OCI-LY7 (cell line): ENCODE data around the gene TMTC1. TPM values are rescaled to one million over a fixed set of nuclear protein-coding genes. Genes with fewer than 3 reads are reported as not detected.

Experiments used
- BruUV-seq: library from RNA; stranded (reverse); fragments of 400-500 nt; replicated peaks from 2 replicates; lab custom pipeline; 2021; lab: Mats Ljungman, UMichigan
- CTCF ChIA-PET: fragments of 300-600 bp; sonication (Branson Sonifier 250); formaldehyde crosslinking; loops from one replicate; lab custom pipeline; 2022; ENCODE audit warnings: antibody characterized with exemption; ENCODE audit not compliant: unreplicated experiment; lab: Charles Lee
- POLR2A ChIA-PET: fragments of 300-600 bp; sonication (Branson Sonifier 250); formaldehyde crosslinking; loops from one replicate; lab custom pipeline; 2022; ENCODE audit warnings: antibody characterized with exemption; lab: Charles Lee
- DNase-seq: peaks from one replicate; pipeline ENCODE4 v3.0.0-alpha.2; 2015; ENCODE audit warnings: low spot score
- H2AFZ ChIP-seq: fragments of 200-600 bp; sonication (generic), shearing (Covaris generic); 2 replicates; pipeline ENCODE4 v1.6.1; 2014; ENCODE audit warnings: mild to moderate bottlenecking, antibody characterized with exemption, low read length, moderate library complexity
- H3K27ac ChIP-seq: fragments of 200-600 bp; sonication (generic); 2 replicates; pipeline ENCODE4 v1.5.1; 2014; ENCODE audit warnings: mixed run types, low read depth, mild to moderate bottlenecking, moderate library complexity, low read length, inconsistent platforms; ENCODE audit not compliant: poor library complexity, severe bottlenecking
- H3K36me3 ChIP-seq: fragments of 200-600 bp; sonication (generic); 2 replicates; pipeline ENCODE4 v1.6.1; 2014; ENCODE audit warnings: mild to moderate bottlenecking, antibody characterized with exemption, low read length, moderate library complexity, mixed read lengths; ENCODE audit not compliant: insufficient read depth
- H3K4me1 ChIP-seq: fragments of 200-600 bp; sonication (generic); 2 replicates; pipeline ENCODE4 v1.5.1; 2014; ENCODE audit warnings: mild to moderate bottlenecking, low read length; ENCODE audit not compliant: insufficient read depth, poor library complexity, severe bottlenecking
- H3K4me2 ChIP-seq: fragments of 200-600 bp; sonication (generic); 2 replicates; pipeline ENCODE4 v1.6.1; 2014; ENCODE audit warnings: mild to moderate bottlenecking, low read length
- H3K4me3 ChIP-seq: fragments of 200-600 bp; sonication (generic); 2 replicates; pipeline ENCODE4 v1.5.1; 2014; ENCODE audit warnings: mild to moderate bottlenecking, low read depth, low read length; ENCODE audit not compliant: poor library complexity, severe bottlenecking
- H3K79me2 ChIP-seq: fragments of 200-600 bp; sonication (generic); 2 replicates; pipeline ENCODE4 v1.6.1; 2016; ENCODE audit warnings: low read depth, mild to moderate bottlenecking, low read length, moderate library complexity, mixed read lengths; ENCODE audit not compliant: insufficient read depth
- H3K9me2 ChIP-seq: fragments of 200-600 bp; sonication (generic); 2 replicates; pipeline ENCODE4 v1.6.1; 2016; ENCODE audit warnings: mild to moderate bottlenecking, low read length, mixed read lengths; ENCODE audit not compliant: insufficient read depth
- H3K9me3 ChIP-seq: fragments of 200-600 bp; sonication (generic); 2 replicates; pipeline ENCODE4 v1.6.1; 2014; ENCODE audit warnings: mild to moderate bottlenecking, mixed run types, low read length, mixed read lengths
- H4K20me1 ChIP-seq: fragments of 200-600 bp; sonication (generic); 2 replicates; pipeline ENCODE4 v1.6.1; 2014; ENCODE audit warnings: mild to moderate bottlenecking, antibody characterized with exemption, low read length, moderate library complexity, mixed read lengths; ENCODE audit not compliant: insufficient read depth
- CTCF ChIP-seq: fragments of 200-600 bp; sonication (generic); conservative IDR thresholded peaks from 2 replicates; pipeline ENCODE4 v1.5.1; 2014; ENCODE audit warnings: mild to moderate bottlenecking, antibody characterized with exemption, low read length, moderate library complexity, mixed read lengths
- EZH2phosphoT487 ChIP-seq: fragments of 200-600 bp; sonication (generic); IDR thresholded peaks from 2 replicates; pipeline ENCODE4 v1.6.1; 2018; ENCODE audit warnings: low read depth, borderline replicate concordance, mild to moderate bottlenecking, mixed run types, antibody characterized with exemption, low read length, moderate library complexity, mixed read lengths
- intact Hi-C: fragments of 100-400 bp; cut with micrococcal nuclease; formaldehyde crosslinking; loops from one replicate; pipeline ENCODE4 v1.10.0; 2022; ENCODE audit not compliant: unreplicated experiment
- total RNA-seq, 2 experiments: library from RNA; depleted of rRNA in 1 of 2; stranded (reverse); fragments of >200 nt in 1 of 2; shearing (Covaris generic) in 1 of 2; gene quantifications; 2 replicates each; pipeline ENCODE4 v1.2.3, GENCODE V29; 2014 to 2022

Gene TMTC1
- total RNA-seq, 2 experiments from 2014 or later = not detected

DNA sequence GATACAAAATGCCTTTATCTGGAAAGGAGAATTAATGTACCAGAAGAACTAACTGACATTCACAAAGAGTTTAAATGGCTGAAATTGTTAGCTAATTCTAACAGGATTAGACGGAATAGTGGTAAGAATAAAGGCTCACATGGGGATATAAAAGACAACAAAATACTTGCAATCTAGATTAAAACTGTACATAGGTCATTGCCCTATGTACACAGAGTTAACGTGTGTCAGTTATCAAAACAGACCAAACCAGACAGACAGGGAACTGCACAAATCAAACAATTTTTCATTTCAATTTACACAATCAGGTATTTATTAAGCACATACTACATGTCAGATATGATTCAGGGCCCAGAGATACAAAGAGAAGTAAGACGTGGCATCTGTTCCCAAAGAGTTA is 12.6 kb downstream of the TMTC1 start:
- no peaks in the 10 kb centered on the region for H3K9me3 ChIP-seq
- DNase-seq = no peak
- H3K9me2 ChIP-seq = no peaks in the 10 kb centered on the region
- no peaks in the 10 kb centered on the region for H3K79me2 ChIP-seq
- no peak overlapping the region for H3K4me3 ChIP-seq
- no TSS peak for BruUV-seq
- no peak overlapping the region for H3K27ac ChIP-seq
- H3K4me2 ChIP-seq = no peak overlapping the region
- H2AFZ ChIP-seq = no peak overlapping the region
- ChIA-PET CTCF (no interaction called here), POLR2A (interaction anchor here (0.6 kb wide), 1 partner anchor 121 kb away, joined by 3 read pairs; no protein-coding TSS in a partner anchor)
- no peaks in the 10 kb centered on the region for H3K4me1 ChIP-seq
- intact Hi-C loops = no loop called here
- no peaks in the 10 kb centered on the region for H3K36me3 ChIP-seq
- no peaks in the 10 kb centered on the region for H4K20me1 ChIP-seq
- TF ChIP-seq CTCF (no peak), EZH2phosphoT487 (no peak)

GRCh38 chr12:29769162-29769858 is 14.4 kb downstream of the TMTC1 start:
- TF ChIP-seq CTCF (no peak), EZH2phosphoT487 (no peak)
- Histone ChIP-seq H3K9me2 (no peaks in the 10 kb centered on the region), H3K79me2 (no peaks in the 10 kb centered on the region), H3K4me1 (no peaks in the 10 kb centered on the region), H3K4me2 (no peak overlapping the region), H3K36me3 (no peaks in the 10 kb centered on the region), H4K20me1 (no peaks in the 10 kb centered on the region), H2AFZ (no peak overlapping the region), H3K27ac (no peak overlapping the region), H3K4me3 (no peak overlapping the region), H3K9me3 (no peaks in the 10 kb centered on the region)
- ChIA-PET CTCF (no interaction called here), POLR2A (no interaction called here)
- intact Hi-C loops = no loop called here
- no peak for DNase-seq
- BruUV-seq = no TSS peak

DNA sequence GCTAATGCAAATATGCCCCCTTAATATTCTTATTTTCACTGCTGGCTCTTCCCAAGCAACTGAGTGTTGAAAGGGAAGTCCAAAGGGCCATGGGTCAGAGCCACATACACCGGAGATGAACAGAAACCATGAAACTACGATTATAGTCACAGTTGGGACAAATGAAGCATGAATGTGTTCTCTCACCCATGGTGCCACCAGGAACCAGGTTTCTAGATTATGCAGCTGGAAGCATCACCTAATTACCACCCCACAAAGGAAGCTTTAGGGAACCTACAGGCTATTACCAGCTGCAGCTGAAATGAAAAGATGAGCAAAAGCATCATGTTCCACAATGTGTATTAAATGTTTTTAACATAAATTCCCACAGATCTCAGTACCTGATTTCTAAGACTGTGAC is 15.4 kb downstream of the TMTC1 start:
- no peaks in the 10 kb centered on the region for H3K9me2 ChIP-seq
- no peak overlapping the region for H3K27ac ChIP-seq
- intact Hi-C loops = no loop called here
- H3K9me3 ChIP-seq = no peaks in the 10 kb centered on the region
- H3K4me2 ChIP-seq = no peak overlapping the region
- CTCF ChIA-PET = no interaction called here
- DNase-seq = no peak
- H3K79me2 ChIP-seq = no peaks in the 10 kb centered on the region
- no peaks in the 10 kb centered on the region for H3K36me3 ChIP-seq
- POLR2A ChIA-PET = no interaction called here
- no TSS peak for BruUV-seq
- no peak for TF ChIP-seq EZH2phosphoT487
- no peak for TF ChIP-seq CTCF
- no peaks in the 10 kb centered on the region for H3K4me1 ChIP-seq
- no peaks in the 10 kb centered on the region for H4K20me1 ChIP-seq
- H3K4me3 ChIP-seq = no peak overlapping the region
- no peak overlapping the region for H2AFZ ChIP-seq
